HG03432 (cell line): ENCODE measurements around the gene OAS2.
A peak's percentile ranks its signal among the peaks of the same experiment; 100 is the strongest.
"Not testable (repeated sequence)": the region's sequence is repeated elsewhere in the genome, so short reads cannot be mapped to it uniquely, and the experiment has no call there.

Experiments used
- ATAC-seq: cut with Tn5 transposase; IDR thresholded peaks from one replicate; pipeline ENCODE4 v1.9.1; 2021; ENCODE audit warnings: mild to moderate bottlenecking, moderate library complexity; ENCODE audit not compliant: unreplicated experiment

The OAS2 gene

GRCh38 chr12:112948806-112949205 lies 29.5 kb upstream of the OAS2 start:
- ATAC-seq: no peak

GRCh38 chr12:112950701-112951100 lies 27.6 kb upstream of the OAS2 start:
- no peak for ATAC-seq

- ATAC-seq: not testable (repeated sequence)
Measured at GRCh38 chr12:112957125-112957524, 21.2 kb upstream of the OAS2 start.

GRCh38 chr12:112961074-112961473 lies 17.2 kb upstream of the OAS2 start:
- no peak for ATAC-seq

- ATAC-seq: no peak
Measured at GRCh38 chr12:112961536-112961935, 16.8 kb upstream of the OAS2 start.

GRCh38 chr12:112962561-112962960 lies 15.8 kb upstream of the OAS2 start:
- no peak for ATAC-seq

- no peak for ATAC-seq
Measured at GRCh38 chr12:112963227-112963861, 15.0 kb upstream of the OAS2 start.

GRCh38 chr12:112964067-112964670 lies 14.2 kb upstream of the OAS2 start:
- no peak for ATAC-seq

- ATAC-seq: no peak
Measured at GRCh38 chr12:112964915-112965314, 13.4 kb upstream of the OAS2 start.

- no peak for ATAC-seq
Measured at GRCh38 chr12:112965643-112966042, 12.7 kb upstream of the OAS2 start.

- no peak for ATAC-seq
Measured at GRCh38 chr12:112967306-112967705, 11.0 kb upstream of the OAS2 start.

GRCh38 chr12:112967858-112968257 lies 10.5 kb upstream of the OAS2 start:
- ATAC-seq: no peak

GRCh38 chr12:112969547-112970306 lies 8.6 kb upstream of the OAS2 start:
- ATAC-seq: no peak

GRCh38 chr12:112970391-112970790 lies 7.9 kb upstream of the OAS2 start:
- no peak for ATAC-seq

- ATAC-seq: no peak
Measured at GRCh38 chr12:112971248-112971647, 7.1 kb upstream of the OAS2 start.

GRCh38 chr12:112973011-112973735 lies 5.1 kb upstream of the OAS2 start:
- no peak for ATAC-seq

- ATAC-seq: no peak
Measured at GRCh38 chr12:112973818-112974231, 4.5 kb upstream of the OAS2 start.

- ATAC-seq: no peak
Measured at GRCh38 chr12:112974904-112975303, 3.4 kb upstream of the OAS2 start.

GRCh38 chr12:112977139-112977538 lies 1.2 kb upstream of the OAS2 start:
- ATAC-seq: no peak

GRCh38 chr12:112977641-112978040 lies 678 bp upstream of the OAS2 start:
- no peak for ATAC-seq

- ATAC-seq: peak; percentile 3
Measured at GRCh38 chr12:112979041-112979680, 842 bp downstream of the OAS2 start.
